ENCODE measurements around the gene EWSR1.

Gene EWSR1

GRCh38 chr22:29251265-29251664 is 16.8 kb upstream of the EWSR1 start:
- DNase-seq, result no peak

GRCh38 chr22:29251981-29252911 is 15.8 kb upstream of the EWSR1 start:
- peak in 1 of 14 donors; percentile 82 for DNase-seq

- no peak for DNase-seq
Measured at GRCh38 chr22:29253561-29254285, 14.3 kb upstream of the EWSR1 start.

GRCh38 chr22:29254286-29254660 is 13.8 kb upstream of the EWSR1 start:
- DNase-seq, result no peak

GRCh38 chr22:29255064-29255621 is 12.9 kb upstream of the EWSR1 start:
- no peak for DNase-seq

GRCh38 chr22:29256606-29257325 is 11.3 kb upstream of the EWSR1 start:
- DNase-seq, result no peak

GRCh38 chr22:29257751-29258181 is 10.3 kb upstream of the EWSR1 start:
- no peak for DNase-seq

GRCh38 chr22:29258407-29259252 is 9.4 kb upstream of the EWSR1 start:
- no peak for DNase-seq

GRCh38 chr22:29259253-29259899 is 8.7 kb upstream of the EWSR1 start:
- no peak for DNase-seq

- DNase-seq, result no peak
Measured at GRCh38 chr22:29260031-29260560, 8.0 kb upstream of the EWSR1 start.

- no peak for DNase-seq
Measured at GRCh38 chr22:29260601-29261315, 7.3 kb upstream of the EWSR1 start.

- no peak for DNase-seq
Measured at GRCh38 chr22:29263791-29264276, 4.2 kb upstream of the EWSR1 start.

GRCh38 chr22:29265305-29265704 is 2.8 kb upstream of the EWSR1 start:
- no peak for DNase-seq

- DNase-seq, result no peak
Measured at GRCh38 chr22:29265929-29266328, 2.1 kb upstream of the EWSR1 start.

- no peak for DNase-seq
Measured at GRCh38 chr22:29266564-29267461, 1.3 kb upstream of the EWSR1 start.

- DNase-seq, result no peak
Measured at GRCh38 chr22:29267462-29267857, 608 bp upstream of the EWSR1 start.

- DNase-seq, result peak in 9 of 14 donors; percentile 63 to 87 (median 76)
Measured at GRCh38 chr22:29268511-29269229, 602 bp downstream of the EWSR1 start.

GRCh38 chr22:29269230-29269604 is 1.1 kb downstream of the EWSR1 start:
- DNase-seq, result peak in 1 of 14 donors; percentile 49

Data from C1 segment of cervical spinal cord (tissue), 14 donors.